Bronchial epithelial cell (primary cell): Measurements from ENCODE around the gene MACF1. TPM values are rescaled to one million over a fixed set of nuclear protein-coding genes. Genes with fewer than 3 reads are reported as not detected.
"Not testable (repeated sequence)": the region's sequence is repeated elsewhere in the genome, so short reads cannot be mapped to it uniquely, and the experiment has no call there.

Experiments used
- DNase-seq: peaks from one replicate; pipeline ENCODE4 v3.0.0-alpha.2; 2010; ENCODE audit warnings: low read depth
- FAIRE-seq: peaks from 2 replicates; lab custom pipeline; 2011; peaks lifted over from hg19 to GRCh38; lab: Jason Lieb, UNC
- H3K27me3 ChIP-seq: 2 replicates; pipeline ENCODE4 v1.5.1; 2011; ENCODE audit warnings: low read length; ENCODE audit not compliant: control insufficient read depth, insufficient read depth
- H3K36me3 ChIP-seq: 2 replicates; pipeline ENCODE4 v1.5.1; 2011; ENCODE audit warnings: low read length; ENCODE audit not compliant: control insufficient read depth, insufficient read depth
- H3K4me3 ChIP-seq: 2 replicates; pipeline ENCODE4 v1.5.1; 2011; ENCODE audit warnings: mild to moderate bottlenecking, low read depth, low read length, control low read depth
- CTCF ChIP-seq: IDR thresholded peaks from 2 replicates; pipeline ENCODE4 v1.5.1; 2011; ENCODE audit warnings: mild to moderate bottlenecking, moderate library complexity, low read length, control low read depth, inconsistent platforms; ENCODE audit not compliant: insufficient read depth, severe bottlenecking
- total RNA-seq: library from RNA; depleted of rRNA; stranded (reverse); fragments of >200 nt; gene quantifications from 2 replicates; pipeline ENCODE4 v1.2.1, GENCODE V29; 2014

MACF1 gene
- total RNA-seq, 1 donor from 2014 or later: 163 TPM

- Histone ChIP-seq H3K4me3 (no peak overlapping the region), H3K36me3 (no peaks in the 10 kb centered on the region), H3K27me3 (no peaks in the 10 kb centered on the region)
- no peak for TF ChIP-seq CTCF
- no peak for FAIRE-seq
- DNase-seq: no peak
Observed at GRCh38 chr1:39508266-39508665, 303.8 kb downstream of the MACF1 start.

- TF ChIP-seq CTCF: no peak
- H3K27me3 ChIP-seq: no peaks in the 10 kb centered on the region
- FAIRE-seq: no peak
Observed at GRCh38 chr1:39508857-39509305, 304.4 kb downstream of the MACF1 start.

GRCh38 chr1:39509360-39510009, 305.0 kb downstream of the MACF1 start:
- FAIRE-seq (peak; percentile 7), DNase-seq (no peak)
- H3K36me3 ChIP-seq: no peaks in the 10 kb centered on the region
- no peaks in the 10 kb centered on the region for H3K27me3 ChIP-seq
- no peak for TF ChIP-seq CTCF
- H3K4me3 ChIP-seq: no peak overlapping the region

More at GRCh38 chr1:39508857-39509305, 304.4 kb downstream of the MACF1 start:
- H3K4me3 ChIP-seq: no peak overlapping the region
- DNase-seq: no peak
- no peaks in the 10 kb centered on the region for H3K36me3 ChIP-seq

- not testable (repeated sequence) for H3K4me3 ChIP-seq, H3K27me3 ChIP-seq, FAIRE-seq, H3K36me3 ChIP-seq, DNase-seq
Observed at GRCh38 chr1:39510570-39511186, 306.2 kb downstream of the MACF1 start.

GRCh38 chr1:39511477-39511876, 307.0 kb downstream of the MACF1 start:
- H3K27me3 ChIP-seq, H3K4me3 ChIP-seq, H3K36me3 ChIP-seq, FAIRE-seq, DNase-seq: not testable (repeated sequence)

GRCh38 chr1:39512234-39512847, 307.8 kb downstream of the MACF1 start:
- H3K36me3 ChIP-seq, H3K4me3 ChIP-seq, H3K27me3 ChIP-seq, FAIRE-seq, DNase-seq: not testable (repeated sequence)

- H3K36me3 ChIP-seq, DNase-seq, FAIRE-seq, H3K27me3 ChIP-seq, H3K4me3 ChIP-seq: not testable (repeated sequence)
Observed at GRCh38 chr1:39514710-39515124, 310.2 kb downstream of the MACF1 start.

GRCh38 chr1:39515131-39516086, 310.9 kb downstream of the MACF1 start:
- FAIRE-seq, H3K4me3 ChIP-seq, H3K27me3 ChIP-seq, H3K36me3 ChIP-seq, DNase-seq: not testable (repeated sequence)

- not testable (repeated sequence) for DNase-seq, H3K4me3 ChIP-seq, H3K36me3 ChIP-seq, FAIRE-seq, H3K27me3 ChIP-seq
Observed at GRCh38 chr1:39516841-39517240, 312.3 kb downstream of the MACF1 start.

GRCh38 chr1:39517936-39518335, 313.4 kb downstream of the MACF1 start:
- H3K27me3 ChIP-seq, H3K36me3 ChIP-seq, DNase-seq, FAIRE-seq, H3K4me3 ChIP-seq: not testable (repeated sequence)
